ENCODE measurements around the gene SAPCD2. TPM values are rescaled to one million over a fixed set of nuclear protein-coding genes. Genes with fewer than 3 reads are reported as not detected.
A peak's percentile ranks its signal among the peaks of the same experiment; 100 is the strongest.

SAPCD2 gene
- total and polyA plus RNA-seq, 9 of the 15 experiments (the other 6 are each of a cell fraction or from before 2014, with no cell fraction given), result 3.4 to 91.8 (median 18.8) TPM

GRCh38 chr9:137046088-137046787 lies 24.1 kb downstream of the SAPCD2 start, which contains the start of gene NPDC1 (continued):
- peak; percentile 27 for TF ChIP-seq HMGN3 (IDR thresholded peaks at IDR 0.05; ENCODE audit: borderline replicate concordance, extremely low read depth, insufficient read length, low read depth, low read length)
- peak; percentile 74 for TF ChIP-seq ZBTB33 (CRISPR knock-in tag; IDR thresholded peaks at IDR 0.05)
- TF ChIP-seq ZNF518B (CRISPR knock-in tag; IDR thresholded peaks at IDR 0.05), result no peak
- no peak for TF ChIP-seq ATF2 (CRISPR knock-in tag; IDR thresholded peaks at IDR 0.05)
- TF ChIP-seq HDAC2 (IDR thresholded peaks at IDR 0.05), result peak; percentile 69; the same call in 1 of the 2 replicates
- 0 out of 2 replicates have a peak, but pooled peaks have one; percentile 60 for TF ChIP-seq ZBTB43 (CRISPR knock-in tag; IDR thresholded peaks at IDR 0.05)
- TF ChIP-seq MIER1 (IDR thresholded peaks at IDR 0.05; ENCODE audit: low read depth), result peak; percentile 97
- 0 out of 4 replicates have a peak, but pooled peaks of 1 of the 2 experiments have one; percentile 6 for TF ChIP-seq TBL1XR1 (IDR thresholded peaks at IDR 0.05; ENCODE audit: low read length in 2 of 2)
- TF ChIP-seq ZMIZ1 (IDR thresholded peaks at IDR 0.05; ENCODE audit: low read depth in 2 of 2, low read length in 2 of 2), result 0 out of 4 replicates have a peak, but pooled peaks of 1 of the 2 experiments have one; percentile 33
- TF ChIP-seq CXXC5 (CRISPR knock-in tag; IDR thresholded peaks at IDR 0.05), result peak; percentile 45
- TF ChIP-seq STAG1 (CRISPR knock-in tag; IDR thresholded peaks at IDR 0.05; ENCODE audit: borderline replicate concordance), result peak; percentile 88
- no peak for TF ChIP-seq ZNF449 (CRISPR knock-in tag; IDR thresholded peaks at IDR 0.05)

Measured in K562 (cell line).